ENCODE data around the gene SKP2. TPM values are rescaled to one million over a fixed set of nuclear protein-coding genes. Genes with fewer than 3 reads are reported as not detected.

Gene SKP2
- total RNA-seq, 1 experiment from 2014 or later = 21.5 TPM

DNA sequence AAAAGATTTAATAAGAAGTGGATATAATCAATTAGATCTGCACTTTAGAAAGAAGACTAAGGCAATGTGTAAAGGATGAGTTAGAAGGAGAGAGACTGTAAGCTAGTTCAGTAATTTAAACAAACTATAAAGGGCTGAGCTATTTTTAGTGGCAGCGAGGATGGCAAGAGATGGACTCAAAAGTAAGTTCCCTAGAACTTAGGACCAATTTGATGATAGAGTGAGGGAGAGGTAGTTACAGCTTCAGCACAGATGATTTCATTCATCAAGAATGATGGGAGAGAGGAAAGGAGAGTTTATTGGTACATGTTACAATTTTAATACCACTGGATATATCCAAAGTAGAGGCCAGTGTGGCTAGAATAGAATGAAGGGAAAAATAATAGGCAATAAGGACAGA lies 70.7 kb downstream of the SKP2 start:
- ATAC-seq (no peak), DNase-seq (ENCODE audit: low read depth, low spot score) (no peak)
- H3K27ac ChIP-seq (ENCODE audit: low read length) = no peak overlapping the region
- H3K27me3 ChIP-seq (ENCODE audit: control insufficient read depth, insufficient read depth, low read length) = no peaks in the 10 kb centered on the region
- CTCF ChIA-PET = no interaction called here
- TF ChIP-seq TCF7L2 (IDR thresholded peaks at IDR 0.05; ENCODE audit: low read depth, low read length) (no peak), POLR2AphosphoS5 (IDR thresholded peaks at IDR 0.05; ENCODE audit: low read depth, low read length) (no peak), REST (IDR thresholded peaks at IDR 0.05; ENCODE audit: insufficient read depth in 1 of 2, low read depth in 2 of 2, low read length in 1 of 2) (no peak), SIN3A (IDR thresholded peaks at IDR 0.05; ENCODE audit: borderline replicate concordance, insufficient read depth, low read depth, low read length) (no peak)
- TF ChIP-seq, protein P1, sequence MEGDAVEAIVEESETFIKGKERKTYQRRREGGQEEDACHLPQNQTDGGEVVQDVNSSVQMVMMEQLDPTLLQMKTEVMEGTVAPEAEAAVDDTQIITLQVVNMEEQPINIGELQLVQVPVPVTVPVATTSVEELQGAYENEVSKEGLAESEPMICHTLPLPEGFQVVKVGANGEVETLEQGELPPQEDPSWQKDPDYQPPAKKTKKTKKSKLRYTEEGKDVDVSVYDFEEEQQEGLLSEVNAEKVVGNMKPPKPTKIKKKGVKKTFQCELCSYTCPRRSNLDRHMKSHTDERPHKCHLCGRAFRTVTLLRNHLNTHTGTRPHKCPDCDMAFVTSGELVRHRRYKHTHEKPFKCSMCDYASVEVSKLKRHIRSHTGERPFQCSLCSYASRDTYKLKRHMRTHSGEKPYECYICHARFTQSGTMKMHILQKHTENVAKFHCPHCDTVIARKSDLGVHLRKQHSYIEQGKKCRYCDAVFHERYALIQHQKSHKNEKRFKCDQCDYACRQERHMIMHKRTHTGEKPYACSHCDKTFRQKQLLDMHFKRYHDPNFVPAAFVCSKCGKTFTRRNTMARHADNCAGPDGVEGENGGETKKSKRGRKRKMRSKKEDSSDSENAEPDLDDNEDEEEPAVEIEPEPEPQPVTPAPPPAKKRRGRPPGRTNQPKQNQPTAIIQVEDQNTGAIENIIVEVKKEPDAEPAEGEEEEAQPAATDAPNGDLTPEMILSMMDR (IDR thresholded peaks at IDR 0.05) = no peak
- H3K36me3 ChIP-seq (ENCODE audit: control insufficient read depth, insufficient read depth, low read length) = peaks cover 9% of the 10 kb centered on the region
- BruUV-seq (replicated peaks) = no TSS peak
- H3K4me3 ChIP-seq (ENCODE audit: low read depth in 2 of 2, low read length in 2 of 2) = no peak overlapping the region
- no peaks in the 10 kb centered on the region for H3K9me3 ChIP-seq (ENCODE audit: control insufficient read depth, insufficient read depth, low read depth, low read length)
- no peaks in the 10 kb centered on the region for H3K4me1 ChIP-seq (ENCODE audit: control insufficient read depth, insufficient read depth, low read length)
- intact Hi-C loops (cut with micrococcal nuclease; ENCODE audit: unreplicated experiment) = no loop called here
- POLR2A ChIA-PET = no interaction called here
- in situ Hi-C loops (cut with HindIII; ENCODE audit: low pct_unique_long_range_greater_than_20kb, low sequenced_read_pairs) = no loop called here

GRCh38 chr5:36227046-36227445 lies 75.1 kb downstream of the SKP2 start:
- ATAC-seq = no peak
- TF ChIP-seq SIN3A (IDR thresholded peaks at IDR 0.05; ENCODE audit: borderline replicate concordance, insufficient read depth, low read depth, low read length) = no peak
- TF ChIP-seq, protein P1 (IDR thresholded peaks at IDR 0.05) = no peak
- TF ChIP-seq POLR2AphosphoS5 (IDR thresholded peaks at IDR 0.05; ENCODE audit: low read depth, low read length) = no peak
- no peak for TF ChIP-seq REST (IDR thresholded peaks at IDR 0.05; ENCODE audit: insufficient read depth in 1 of 2, low read depth in 2 of 2, low read length in 1 of 2)
- no peak for TF ChIP-seq TCF7L2 (IDR thresholded peaks at IDR 0.05; ENCODE audit: low read depth, low read length)
- in situ Hi-C loops (cut with HindIII; ENCODE audit: low pct_unique_long_range_greater_than_20kb, low sequenced_read_pairs) (no loop called here), intact Hi-C loops (cut with micrococcal nuclease; ENCODE audit: unreplicated experiment) (no loop called here)
- H3K36me3 ChIP-seq (ENCODE audit: control insufficient read depth, insufficient read depth, low read length) = peaks cover 2% of the 10 kb centered on the region; the same call in 1 of the 2 replicates
- POLR2A ChIA-PET = interaction anchor here (0.8 kb wide), 1 partner anchor 15 kb away, joined by 3 read pairs; the partner anchor contains the start of gene NADK2
- no peaks in the 10 kb centered on the region for H3K27me3 ChIP-seq (ENCODE audit: control insufficient read depth, insufficient read depth, low read length)
- CTCF ChIA-PET = no interaction called here
- H3K9me3 ChIP-seq (ENCODE audit: control insufficient read depth, insufficient read depth, low read depth, low read length) = no peaks in the 10 kb centered on the region
- H3K27ac ChIP-seq (ENCODE audit: low read length) = no peak overlapping the region
- no TSS peak for BruUV-seq (replicated peaks)
- DNase-seq (ENCODE audit: low read depth, low spot score) = no peak
- no peak overlapping the region for H3K4me3 ChIP-seq (ENCODE audit: low read depth in 2 of 2, low read length in 2 of 2)
- no peaks in the 10 kb centered on the region for H3K4me1 ChIP-seq (ENCODE audit: control insufficient read depth, insufficient read depth, low read length)
